ENCODE measurements around the gene FBXO31. TPM values are rescaled to one million over a fixed set of nuclear protein-coding genes. Genes with fewer than 3 reads are reported as not detected.

Gene FBXO31
- total and polyA plus RNA-seq, 2 donors (not counting 1 experiment from before 2014, with no cell fraction given) = 17.8 to 32.9 TPM

- POLR2A ChIA-PET = no interaction called here
- no peak overlapping the region for H2AFZ ChIP-seq (ENCODE audit: insufficient read depth, low read depth, low read length, poor library complexity, severe bottlenecking)
Observed at GRCh38 chr16:87432330-87432915, 48.8 kb upstream of the FBXO31 start.

More at GRCh38 chr16:87432330-87432915, 48.8 kb upstream of the FBXO31 start:
- Mint-ChIP-seq H3K9me3 (ENCODE audit: insufficient read depth) (no peaks in the 10 kb centered on the region), H3K27ac (no peak overlapping the region), H3K4me1 (no peaks in the 10 kb centered on the region), H3K27me3 (peaks cover 3% of the 10 kb centered on the region), H3K4me3 (no peak overlapping the region)
- CTCF ChIA-PET = interaction anchor here (0.9 kb wide), 1 partner anchor 203 kb away, joined by 3 read pairs; no protein-coding TSS in a partner anchor
- Histone ChIP-seq H4K20me1 (ENCODE audit: control insufficient read depth, insufficient read depth, low read length, poor library complexity, severe bottlenecking) (no peaks in the 10 kb centered on the region), H3K4me3 (ENCODE audit: control extremely low read depth in 1 of 5, extremely low read depth in 1 of 5, insufficient read depth in 1 of 5, low read depth in 2 of 5, low read length in 4 of 5) (no peak overlapping the region), H3K9me3 (ENCODE audit: control extremely low read depth in 1 of 3, control insufficient read depth in 2 of 3, insufficient read depth in 1 of 3, low read length in 2 of 3) (no peaks in the 10 kb centered on the region), H3K4me1 (ENCODE audit: control insufficient read depth in 2 of 2, insufficient read depth in 2 of 2, low read length in 2 of 2) (peaks cover 3% of the 10 kb centered on the region in 2 donors), H3K79me2 (ENCODE audit: control insufficient read depth, insufficient read depth, low read length) (no peaks in the 10 kb centered on the region), H3K27me3 (replicated peaks in 1 of 4; ENCODE audit: control extremely low read depth in 1 of 4, control insufficient read depth in 3 of 4, insufficient read depth in 4 of 4, low read length in 3 of 4) (no peaks in the 10 kb centered on the region), H3K36me3 (replicated peaks in 1 of 2; ENCODE audit: control extremely low read depth in 1 of 2, control insufficient read depth in 1 of 2, extremely low read depth in 1 of 2, insufficient read depth in 2 of 2, low read length in 1 of 2) (no peaks in the 10 kb centered on the region), H3K27ac (ENCODE audit: low read length in 2 of 2) (no peak overlapping the region), H3K9ac (ENCODE audit: low read length) (no peak overlapping the region), H3K4me2 (replicated peaks; ENCODE audit: low read depth, low read length, poor library complexity, severe bottlenecking) (no peak overlapping the region)
- TF ChIP-seq CTCF (IDR thresholded peaks at IDR 0.05) = no peak
- no peak for TF ChIP-seq EZH2 (IDR thresholded peaks at IDR 0.05; ENCODE audit: borderline replicate concordance, insufficient read depth, low read depth, low read length, poor library complexity, severe bottlenecking)
- 96% methylated on average over 13 of the region's 15 CpGs for WGBS (ENCODE audit: insufficient coverage)
- DNase-seq = no peak
- intact Hi-C loops (cut with micrococcal nuclease) = no loop called here
- ATAC-seq (ENCODE audit: low read depth) = no peak
